ENCODE results near the gene PCBP2.

DNA sequence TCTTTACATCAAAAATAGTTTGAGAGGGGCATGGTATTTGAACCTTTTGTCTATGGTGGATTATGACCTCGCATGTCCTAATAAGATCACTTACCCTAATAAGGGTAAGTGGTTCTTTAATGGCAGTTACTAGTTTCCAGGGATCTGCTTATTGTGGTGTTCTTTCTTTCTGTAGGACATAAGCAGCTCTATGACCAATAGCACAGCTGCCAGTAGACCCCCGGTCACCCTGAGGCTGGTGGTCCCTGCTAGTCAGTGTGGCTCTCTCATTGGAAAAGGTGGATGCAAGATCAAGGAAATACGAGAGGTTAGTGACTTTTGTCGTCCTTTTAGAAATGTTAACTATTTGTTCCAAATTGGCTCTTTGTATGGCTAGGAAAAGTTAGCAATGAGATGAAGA, 7.2 kb downstream of the PCBP2 start:
- no peak for TF ChIP-seq MAFK (IDR thresholded peaks at IDR 0.05; ENCODE audit: partially characterized antibody)
- no peak for TF ChIP-seq MYC (IDR thresholded peaks at IDR 0.05; ENCODE audit: borderline replicate concordance, low read length)
- no peak for TF ChIP-seq RFX5 (IDR thresholded peaks at IDR 0.05)

Measured in A549 (cell line).